Aorta (tissue), 5 donors: ENCODE results near the gene TBC1D22A. TPM values are rescaled to one million over a fixed set of nuclear protein-coding genes. Genes with fewer than 3 reads are reported as not detected.

ENCODE experiments used
- ATAC-seq: fragments of 200-7000 bp; cut with Tn5 transposase; one replicate; pipeline ENCODE4 v1.9.1; 2022; ENCODE audit warnings: moderate library complexity; ENCODE audit not compliant: low FRiP score
- DNase-seq, 2 donors: peaks; one replicate each; pipeline ENCODE4 v3.0.0-alpha.2; 2020
- H3K27ac ChIP-seq, 2 donors: one replicate each; pipeline ENCODE4 v1.5.1; 2013; ENCODE audit warnings: low read length in 2 of 2, mild to moderate bottlenecking in 2 of 2, moderate library complexity in 2 of 2, control low read depth in 1 of 2, inconsistent platforms in 1 of 2, low read depth in 1 of 2
- H3K27me3 ChIP-seq, 2 donors: one replicate each; pipeline ENCODE4 v1.6.1; 2013; ENCODE audit warnings: control low read depth in 1 of 2, low read length in 1 of 2, mild to moderate bottlenecking in 1 of 2, moderate library complexity in 1 of 2; ENCODE audit not compliant: insufficient read depth in 2 of 2, control insufficient read depth in 1 of 2
- H3K36me3 ChIP-seq, 2 donors: one replicate each; pipeline ENCODE4 v1.6.1; 2013; ENCODE audit warnings: control low read depth in 1 of 2, low read length in 1 of 2, mild to moderate bottlenecking in 1 of 2; ENCODE audit not compliant: insufficient read depth in 2 of 2, control insufficient read depth in 1 of 2
- H3K4me1 ChIP-seq, 2 donors: one replicate each; pipeline ENCODE4 v1.6.1; 2013; ENCODE audit warnings: low read length in 2 of 2, control low read depth in 1 of 2, mild to moderate bottlenecking in 1 of 2, moderate library complexity in 1 of 2; ENCODE audit not compliant: insufficient read depth in 2 of 2, control insufficient read depth in 1 of 2
- H3K4me3 ChIP-seq, 2 donors: one replicate each; pipeline ENCODE4 v1.5.1; 2013; ENCODE audit warnings: low read length in 2 of 2, control low read depth in 1 of 2, mild to moderate bottlenecking in 1 of 2
- H3K9me3 ChIP-seq: one replicate; pipeline ENCODE4 v1.6.1; 2013; ENCODE audit warnings: mild to moderate bottlenecking, low read length; ENCODE audit not compliant: control insufficient read depth
- WGBS, 2 donors: extraction: QIAGEN DNeasy Blood & Tissue Kit; methylation state at CpG; one replicate each; pipeline ENCODE4 v1.1.7; 2013; 5-methylcytosine and 5-hydroxymethylcytosine counted together
- intact Hi-C, 2 donors: fragments of 100-400 bp; cut with DNase I; formaldehyde crosslinking; loops; one replicate each; pipeline versions ENCODE4 v1.14.2 to v1.15.0; 2022
- polyA plus RNA-seq, 2 donors: library from polyadenylated mRNA; stranded (reverse); fragments of 200-250 nt; gene quantifications; one replicate each; pipeline ENCODE4 v1.2.3, GENCODE V29; 2013
- total RNA-seq, 2 donors: library from RNA; stranded (reverse); fragmentation: NEBNext Ultra II Directional; extraction: Animal tissue kit (Norgen Biotek cat#: 25700); gene quantifications; one replicate each; pipeline ENCODE4 v1.2.1, GENCODE V29; 2021
- donor health status: healthy with polysubstance abuse.
- donor health status: Bipolar disorder and iron deficiency.
- donor health status: DM: no; HTN: no; CAD: no.
- donor health status: DM: no; HTN: no; CAD: no.
- donor health status: DM: yes; HTN: yes; CAD: no.

The TBC1D22A gene
- total and polyA plus RNA-seq, 4 donors, result 10.8 to 37.1 (median 17.9) TPM

DNA sequence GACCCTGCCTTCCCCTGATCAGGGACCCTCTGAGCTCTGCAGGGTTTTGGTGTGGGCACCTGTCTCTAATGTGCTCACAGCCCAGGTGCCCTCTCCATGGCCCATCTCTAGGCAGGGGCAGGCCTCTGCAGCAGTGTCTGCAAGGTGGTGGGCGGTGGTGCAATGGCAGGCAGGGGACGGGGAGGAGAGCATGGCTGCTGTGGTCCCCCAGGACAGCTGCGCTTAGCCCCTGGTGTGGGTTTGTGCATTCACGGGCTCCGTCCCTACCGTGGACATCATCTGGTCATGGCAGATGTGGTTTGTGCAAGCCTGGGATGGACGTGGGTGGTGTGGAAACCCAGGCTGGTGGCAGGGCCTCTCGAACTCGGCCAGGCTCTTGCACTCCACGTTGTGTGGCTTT, 443.1 kb downstream of the TBC1D22A start:
- H3K4me3 ChIP-seq, result no peak overlapping the region
- DNase-seq (no peak), ATAC-seq (no peak)
- no peaks in the 10 kb centered on the region for H3K27me3 ChIP-seq
- H3K36me3 ChIP-seq, result no peaks in the 10 kb centered on the region
- no peak overlapping the region for H3K27ac ChIP-seq
- 79 to 90% methylated on average over 10 of the region's 10 CpGs for WGBS, 2 donors
- no peaks in the 10 kb centered on the region for H3K4me1 ChIP-seq
- H3K9me3 ChIP-seq, result no peaks in the 10 kb centered on the region
- intact Hi-C loops, result no loop called here

DNA sequence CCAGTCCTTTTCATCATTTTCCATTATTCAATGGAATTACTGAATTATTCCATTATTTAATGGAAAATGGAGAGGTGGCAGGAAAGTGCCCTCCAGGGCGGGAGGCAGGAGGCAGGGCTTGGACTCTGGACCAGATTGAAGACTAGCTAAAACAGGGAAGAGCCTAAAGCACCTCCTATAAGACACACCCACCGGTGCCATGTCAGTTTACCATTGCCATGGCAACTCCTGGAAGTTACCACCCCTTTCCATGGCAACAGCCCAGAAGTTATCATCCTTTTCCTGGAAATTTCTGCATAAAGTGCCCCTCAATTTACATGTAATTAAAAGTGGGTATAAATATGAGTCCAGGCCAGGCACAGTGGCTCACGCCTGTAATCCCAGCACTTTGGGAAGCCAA, 443.7 kb downstream of the TBC1D22A start:
- no peaks in the 10 kb centered on the region for H3K9me3 ChIP-seq
- intact Hi-C loops, result no loop called here
- WGBS, 2 donors, result 87 to 94% methylated on average over 3 of the region's 3 CpGs
- H3K4me3 ChIP-seq, result no peak overlapping the region
- ATAC-seq (no peak), DNase-seq (no peak)
- no peaks in the 10 kb centered on the region for H3K36me3 ChIP-seq
- no peaks in the 10 kb centered on the region for H3K27me3 ChIP-seq
- no peaks in the 10 kb centered on the region for H3K4me1 ChIP-seq
- no peak overlapping the region for H3K27ac ChIP-seq

DNA sequence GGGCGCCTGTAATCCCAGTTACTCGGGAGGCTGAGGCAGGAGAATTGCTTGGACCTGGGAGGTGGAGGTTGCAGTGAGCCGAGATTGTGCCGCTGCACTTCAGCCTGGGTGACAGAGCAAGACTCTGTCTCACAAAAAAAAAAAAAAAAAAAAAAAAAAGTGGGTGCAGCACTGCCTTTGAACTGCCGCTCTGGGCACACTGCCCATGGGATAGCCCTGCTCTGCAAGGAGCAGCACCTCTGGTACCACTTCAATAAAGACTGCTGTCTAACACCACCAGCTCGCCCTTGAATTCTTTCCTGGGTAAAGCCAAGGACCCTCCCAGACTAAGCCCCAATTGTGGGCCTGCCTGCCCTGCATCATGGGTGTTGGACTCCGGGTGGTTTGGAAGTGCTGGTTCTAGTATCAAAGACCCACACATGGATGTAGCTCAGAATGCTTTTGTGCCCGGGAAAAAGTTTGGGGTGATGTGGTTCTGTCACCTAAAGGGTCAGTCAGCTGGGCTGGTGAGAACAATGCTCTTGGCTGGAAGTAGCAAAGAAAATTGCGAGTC, 444.3 kb downstream of the TBC1D22A start:
- H3K4me3 ChIP-seq, result no peak overlapping the region
- H3K36me3 ChIP-seq, result no peaks in the 10 kb centered on the region
- H3K27ac ChIP-seq, result no peak overlapping the region
- DNase-seq (no peak), ATAC-seq (no peak)
- no peaks in the 10 kb centered on the region for H3K27me3 ChIP-seq
- WGBS, 2 donors, result 83 to 88% methylated on average over 9 of the region's 9 CpGs
- intact Hi-C loops, result no loop called here
- no peaks in the 10 kb centered on the region for H3K4me1 ChIP-seq
- no peaks in the 10 kb centered on the region for H3K9me3 ChIP-seq

DNA sequence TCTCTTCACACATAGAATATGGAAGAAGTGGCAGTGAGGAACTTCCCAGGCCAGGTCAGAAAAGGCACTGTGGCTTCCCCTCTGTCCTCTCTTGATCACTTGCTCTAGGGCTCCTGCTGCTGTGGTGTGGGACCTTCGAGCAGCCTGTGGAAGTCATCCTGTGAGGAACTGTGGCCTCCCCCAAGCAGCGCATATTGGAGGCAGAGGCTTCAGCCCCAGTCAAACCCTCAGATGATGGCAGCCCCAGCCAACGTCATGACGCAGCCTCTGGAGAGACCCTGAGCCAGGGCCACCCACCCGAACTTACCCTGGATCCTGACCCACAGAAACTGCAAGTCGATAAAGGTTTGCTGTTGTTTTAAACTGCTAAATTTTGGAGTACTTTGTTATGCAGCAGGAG, 444.9 kb downstream of the TBC1D22A start:
- Histone ChIP-seq H3K27me3 (no peaks in the 10 kb centered on the region), H3K9me3 (no peaks in the 10 kb centered on the region), H3K4me3 (no peak overlapping the region), H3K36me3 (no peaks in the 10 kb centered on the region), H3K27ac (no peak overlapping the region), H3K4me1 (no peaks in the 10 kb centered on the region)
- 89 to 91% methylated on average over 6 of the region's 6 CpGs for WGBS, 2 donors
- ATAC-seq (no peak), DNase-seq (peak in 1 of 2 donors; percentile 32)
- intact Hi-C loops, result no loop called here

DNA sequence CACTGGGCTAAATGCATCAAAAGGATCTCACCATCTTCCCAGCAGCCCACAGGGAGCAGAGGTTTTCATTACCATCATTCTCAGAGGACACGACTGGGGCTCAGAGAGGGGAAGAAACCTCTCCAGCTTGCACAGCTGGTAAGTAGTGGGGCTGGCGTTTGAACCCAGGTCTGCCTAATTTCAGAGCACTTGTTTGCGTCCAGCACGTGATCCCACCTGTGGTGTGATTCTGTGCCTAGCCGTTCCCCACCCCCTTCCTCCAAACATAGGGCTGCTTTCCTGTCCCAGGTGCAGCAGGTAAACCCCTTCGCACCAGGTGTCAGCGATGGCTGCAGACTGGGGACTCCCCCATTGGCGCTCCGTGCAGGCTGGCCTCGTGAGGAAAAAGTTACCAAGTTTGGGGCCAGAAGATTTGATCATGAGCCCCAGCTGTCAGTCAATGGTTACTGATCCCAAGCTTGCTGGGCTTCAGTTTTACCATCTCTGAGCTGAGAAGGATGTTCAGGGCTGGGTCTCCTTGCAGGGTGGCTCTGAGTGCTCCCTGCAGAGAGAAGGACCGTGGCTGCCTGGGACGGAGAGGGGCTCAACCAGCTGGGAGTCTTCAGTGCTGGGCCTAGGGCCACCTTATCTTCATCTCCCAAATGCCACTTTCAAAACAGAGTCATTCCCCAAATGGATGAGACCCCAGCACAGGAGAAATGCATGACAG, 445.6 kb downstream of the TBC1D22A start:
- intact Hi-C loops, result no loop called here
- 84 to 87% methylated on average over 12 of the region's 12 CpGs for WGBS, 2 donors
- Histone ChIP-seq H3K4me3 (no peak overlapping the region), H3K36me3 (no peaks in the 10 kb centered on the region), H3K9me3 (no peaks in the 10 kb centered on the region), H3K27me3 (no peaks in the 10 kb centered on the region), H3K27ac (no peak overlapping the region), H3K4me1 (no peaks in the 10 kb centered on the region)
- ATAC-seq (no peak), DNase-seq (peak in 1 of 2 donors; percentile 37)

DNA sequence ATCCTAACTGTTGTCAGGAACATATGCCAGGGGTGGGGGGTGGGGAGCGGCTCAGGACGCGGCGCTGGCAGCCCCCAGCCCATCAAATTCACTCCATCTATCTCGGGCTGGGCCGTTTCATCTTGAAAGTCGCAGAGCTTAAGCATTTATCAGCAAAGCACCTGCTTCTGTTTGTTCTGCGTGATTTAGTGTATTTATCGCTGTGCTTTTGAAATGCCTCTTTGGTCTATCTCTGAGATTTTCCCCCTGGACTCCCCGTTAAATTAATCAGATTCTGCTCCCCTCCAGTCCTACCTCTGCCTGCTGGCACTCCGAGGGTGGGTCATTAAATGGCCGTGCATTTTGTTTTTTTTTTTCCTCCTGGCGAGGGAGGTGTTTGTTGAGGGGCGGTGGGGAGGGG, 446.2 kb downstream of the TBC1D22A start:
- intact Hi-C loops, result no loop called here
- Histone ChIP-seq H3K36me3 (no peaks in the 10 kb centered on the region), H3K27ac (no peak overlapping the region), H3K9me3 (no peaks in the 10 kb centered on the region), H3K4me3 (no peak overlapping the region), H3K27me3 (no peaks in the 10 kb centered on the region), H3K4me1 (no peaks in the 10 kb centered on the region)
- ATAC-seq (no peak), DNase-seq (no peak)
- 60 to 65% methylated on average over 14 of the region's 14 CpGs for WGBS, 2 donors

DNA sequence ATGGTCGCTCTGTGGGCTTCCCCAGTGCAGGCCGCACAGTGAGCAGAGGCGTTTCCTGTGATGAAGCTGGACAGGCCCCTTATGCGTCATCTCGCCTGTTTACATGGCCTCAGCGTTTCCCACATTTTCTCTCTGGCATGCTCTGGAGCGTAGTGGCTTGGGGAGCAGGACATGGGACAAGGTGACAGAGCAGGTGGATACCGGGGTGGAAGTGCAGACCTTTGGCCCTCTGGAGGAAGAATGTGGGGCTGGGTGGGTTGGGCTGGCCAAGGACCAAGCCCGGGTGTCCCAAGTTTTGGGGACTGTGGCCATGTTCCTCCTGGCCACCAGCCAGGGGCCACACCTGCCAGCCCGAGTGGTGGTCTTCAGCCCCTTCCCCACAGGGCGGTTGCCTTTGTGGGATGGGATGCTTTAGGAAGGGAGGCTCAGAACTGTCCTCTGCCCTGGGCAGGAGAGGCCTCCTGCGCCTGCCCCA, 446.6 kb downstream of the TBC1D22A start:
- intact Hi-C loops, result no loop called here

DNA sequence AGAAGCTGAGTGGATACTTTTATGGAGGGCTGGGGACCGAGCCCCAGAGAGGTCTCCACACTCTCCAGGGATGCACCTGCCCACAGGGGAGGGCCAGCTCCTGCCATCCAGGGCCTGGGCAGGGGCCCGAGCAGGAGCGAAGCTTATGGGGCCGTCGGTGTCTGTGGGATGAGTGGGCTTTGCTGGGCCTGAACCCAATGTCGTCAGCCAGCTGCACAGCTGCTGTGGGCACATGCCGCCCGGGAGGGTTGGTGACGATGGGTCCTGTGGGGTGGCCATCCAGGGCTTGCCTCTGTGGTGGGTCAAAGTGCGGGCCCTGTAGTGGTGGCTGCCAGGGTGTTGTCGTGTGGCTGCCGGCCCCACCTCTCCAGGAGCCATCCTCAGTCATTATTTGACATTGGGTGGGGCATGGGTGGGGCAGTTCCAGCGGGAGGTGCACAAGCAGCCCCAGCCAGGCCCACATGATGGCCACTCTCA, 447.1 kb downstream of the TBC1D22A start:
- no peak for DNase-seq
- H3K9me3 ChIP-seq, result no peaks in the 10 kb centered on the region
- no peak overlapping the region for H3K4me3 ChIP-seq
- H3K4me1 ChIP-seq, result no peaks in the 10 kb centered on the region
- no peaks in the 10 kb centered on the region for H3K27me3 ChIP-seq
- intact Hi-C loops, result no loop called here
- ATAC-seq, result no peak
- no peaks in the 10 kb centered on the region for H3K36me3 ChIP-seq
- H3K27ac ChIP-seq, result no peak overlapping the region
- 84 to 88% methylated on average over 13 of the region's 13 CpGs for WGBS, 2 donors

More for the DNA sequence above, 446.6 kb downstream of the TBC1D22A start:
- 57 to 64% methylated on average over 12 of the region's 12 CpGs for WGBS, 2 donors
- H3K9me3 ChIP-seq, result no peaks in the 10 kb centered on the region
- H3K27ac ChIP-seq, result no peak overlapping the region
- no peaks in the 10 kb centered on the region for H3K36me3 ChIP-seq
- H3K4me3 ChIP-seq, result no peak overlapping the region
- DNase-seq (no peak), ATAC-seq (no peak)
- no peaks in the 10 kb centered on the region for H3K4me1 ChIP-seq
- H3K27me3 ChIP-seq, result no peaks in the 10 kb centered on the region

DNA sequence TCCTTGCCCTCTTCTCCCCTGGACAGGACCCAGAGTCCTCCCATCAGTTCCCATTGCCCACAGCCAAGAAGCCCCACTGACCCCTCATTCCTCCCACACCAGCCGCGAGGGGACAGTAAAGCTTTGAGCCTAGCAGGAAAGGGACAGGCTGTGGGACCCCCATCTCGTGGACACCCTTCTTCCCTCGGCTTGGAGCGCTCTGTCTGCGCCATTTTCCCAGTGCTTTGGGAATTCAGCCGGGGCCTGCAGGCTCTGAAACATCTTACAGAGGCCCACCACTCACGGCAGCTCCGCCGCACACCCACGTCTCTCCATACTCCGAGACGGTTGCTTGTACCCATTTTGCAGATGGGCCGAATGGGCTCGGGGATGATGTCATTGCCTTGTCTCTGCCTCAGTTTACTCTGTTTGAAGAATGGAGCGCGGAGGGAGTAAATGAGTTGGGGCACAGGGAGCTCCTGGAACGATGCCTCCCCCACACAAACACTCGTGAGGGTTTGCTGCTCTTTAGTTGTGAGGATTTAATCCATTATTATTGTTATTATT, 447.7 kb downstream of the TBC1D22A start:
- H3K27ac ChIP-seq, result no peak overlapping the region
- no peaks in the 10 kb centered on the region for H3K36me3 ChIP-seq
- H3K9me3 ChIP-seq, result no peaks in the 10 kb centered on the region
- intact Hi-C loops, result no loop called here
- no peaks in the 10 kb centered on the region for H3K27me3 ChIP-seq
- ATAC-seq, result no peak
- DNase-seq, result peak in 1 of 2 donors; percentile 67
- 94 to 95% methylated on average over 19 of the region's 19 CpGs for WGBS, 2 donors
- no peaks in the 10 kb centered on the region for H3K4me1 ChIP-seq
- no peak overlapping the region for H3K4me3 ChIP-seq
